ENCODE measurements around the gene ANKRD44.

ANKRD44 gene

GRCh38 chr2:197236159-197236558 lies 74.4 kb downstream of the ANKRD44 start:
- no peak for DNase-seq

GRCh38 chr2:197235711-197236110 lies 74.9 kb downstream of the ANKRD44 start:
- DNase-seq = no peak

GRCh38 chr2:197234671-197235191 lies 75.8 kb downstream of the ANKRD44 start:
- DNase-seq = no peak

GRCh38 chr2:197233473-197233872 lies 77.1 kb downstream of the ANKRD44 start:
- DNase-seq = no peak

- no peak for DNase-seq
Measured at GRCh38 chr2:197232010-197232409, 78.6 kb downstream of the ANKRD44 start.

- no peak for DNase-seq
Measured at GRCh38 chr2:197229509-197230443, 80.8 kb downstream of the ANKRD44 start.

GRCh38 chr2:197223451-197223850 lies 87.1 kb downstream of the ANKRD44 start:
- no peak for DNase-seq

GRCh38 chr2:197219636-197220035 lies 90.9 kb downstream of the ANKRD44 start:
- DNase-seq = no peak

- DNase-seq = no peak
Measured at GRCh38 chr2:197217541-197217940, 93.0 kb downstream of the ANKRD44 start.

- DNase-seq = no peak
Measured at GRCh38 chr2:197216361-197216979, 94.1 kb downstream of the ANKRD44 start.

- no peak for DNase-seq
Measured at GRCh38 chr2:197215748-197216360, 94.7 kb downstream of the ANKRD44 start.

GRCh38 chr2:197212344-197213262 lies 98.0 kb downstream of the ANKRD44 start:
- DNase-seq = no peak

GRCh38 chr2:197211881-197212342 lies 98.7 kb downstream of the ANKRD44 start:
- no peak for DNase-seq

- DNase-seq = no peak
Measured at GRCh38 chr2:197210430-197210829, 100.2 kb downstream of the ANKRD44 start.

- peak; percentile 23 for DNase-seq
Measured at GRCh38 chr2:197209742-197210408, 100.7 kb downstream of the ANKRD44 start.

GRCh38 chr2:197209246-197209645 lies 101.3 kb downstream of the ANKRD44 start:
- no peak for DNase-seq

GRCh38 chr2:197208841-197209240 lies 101.7 kb downstream of the ANKRD44 start:
- DNase-seq = no peak

GRCh38 chr2:197208024-197208423 lies 102.6 kb downstream of the ANKRD44 start:
- DNase-seq = no peak

GRCh38 chr2:197207598-197207997 lies 103.0 kb downstream of the ANKRD44 start:
- no peak for DNase-seq

GRCh38 chr2:197207106-197207505 lies 103.5 kb downstream of the ANKRD44 start:
- no peak for DNase-seq

GRCh38 chr2:197205585-197206215 lies 104.9 kb downstream of the ANKRD44 start:
- peak; percentile 42 for DNase-seq

All from activated CD4-positive, alpha-beta T cell treated with anti-CD3 and anti-CD28 coated beads for 1 hour (primary cell).